Right renal cortex interstitium (tissue), 3 donors: ENCODE results near the gene ACKR3. TPM values are rescaled to one million over a fixed set of nuclear protein-coding genes. Genes with fewer than 3 reads are reported as not detected.

Experiments
- DNase-seq, 3 donors: peaks; one replicate each; pipeline ENCODE4 v3.0.0-alpha.2; 2013; ENCODE audit warnings: low read depth in 3 of 3, low spot score in 2 of 3
- polyA plus RNA-seq, 3 donors: library from polyadenylated mRNA; unstranded; fragments of 120-200 nt; gene quantifications; one replicate each; pipeline ENCODE4 v1.2.1, GENCODE V29; 2013; ENCODE audit not compliant: insufficient read length in 3 of 3

The ACKR3 gene
- polyA plus RNA-seq, 3 donors: 62.5 to 75.3 (median 72.7) TPM

DNA sequence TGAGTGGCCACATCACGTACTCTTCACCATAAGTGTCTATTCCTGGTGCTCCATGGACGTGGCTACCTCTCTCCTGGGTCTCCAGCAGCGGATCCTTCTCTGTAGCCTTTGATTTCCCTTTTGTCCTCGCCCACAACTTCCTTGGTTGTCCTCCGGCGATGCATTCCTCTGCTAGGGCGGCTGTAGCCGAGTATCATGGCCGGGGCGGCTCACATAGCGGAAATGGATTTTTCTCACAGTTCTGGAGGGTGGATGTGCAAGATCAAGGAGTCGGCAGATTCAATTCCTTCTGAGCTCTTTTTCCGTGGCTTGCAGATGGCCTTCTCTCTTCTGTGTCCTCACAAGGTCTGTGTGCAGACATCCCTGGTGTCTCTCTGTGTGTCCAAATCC lies 35.7 kb downstream of the ACKR3 start:
- no peak for DNase-seq

DNA sequence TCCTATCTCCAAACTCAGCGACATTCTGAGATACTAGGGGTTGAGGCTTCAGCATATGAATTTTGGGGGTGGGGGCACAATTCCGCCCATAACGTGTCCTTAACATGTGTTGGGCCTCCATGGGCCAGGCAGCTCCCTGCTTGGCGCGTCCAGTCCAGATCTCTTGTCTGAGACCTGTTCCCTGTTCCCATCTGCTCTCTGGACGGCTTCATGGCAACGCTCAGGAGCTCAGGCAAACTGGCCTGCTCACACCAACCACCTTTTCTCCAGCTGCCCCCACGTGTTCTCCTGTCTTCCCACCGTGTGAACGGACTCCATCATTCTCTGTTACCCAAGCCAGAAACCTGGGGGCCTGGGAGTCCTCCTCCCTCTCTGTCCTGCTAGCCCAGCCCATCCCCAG lies 36.4 kb downstream of the ACKR3 start:
- DNase-seq: no peak

DNA sequence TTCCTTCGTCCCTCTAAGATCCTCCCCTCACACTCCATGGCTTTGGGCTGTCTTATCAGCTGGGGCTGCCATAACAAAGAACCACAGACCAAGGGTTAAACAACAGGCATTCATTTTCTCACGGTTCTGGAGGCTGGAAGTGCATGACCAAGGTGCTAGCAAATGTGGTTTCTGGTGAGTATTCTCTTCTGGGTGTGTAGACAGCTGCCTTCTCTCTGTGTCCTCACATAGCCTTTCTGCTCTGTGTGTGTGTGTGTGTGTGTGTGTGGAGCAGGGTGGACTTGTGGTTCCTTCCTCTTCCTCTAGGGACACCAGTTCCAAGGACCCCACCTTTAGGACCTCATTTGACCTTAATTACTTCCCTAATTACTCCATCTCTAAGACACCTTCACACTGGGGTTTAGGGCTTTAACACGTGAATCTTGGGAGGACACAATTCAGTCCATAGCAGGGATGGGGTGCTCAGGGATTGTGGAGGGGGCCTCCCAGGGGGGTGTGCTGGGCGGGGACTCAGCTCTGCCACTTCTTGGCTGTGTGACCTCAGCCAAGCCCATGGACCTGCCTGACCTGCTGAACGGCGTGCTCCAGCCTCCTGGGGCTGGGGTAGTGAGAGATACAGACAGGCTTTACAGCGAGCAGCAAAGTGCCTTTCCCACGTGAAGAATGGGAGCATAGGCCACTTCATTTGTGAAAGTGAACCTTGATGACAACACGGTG lies 38.0 kb downstream of the ACKR3 start:
- no peak for DNase-seq

DNA sequence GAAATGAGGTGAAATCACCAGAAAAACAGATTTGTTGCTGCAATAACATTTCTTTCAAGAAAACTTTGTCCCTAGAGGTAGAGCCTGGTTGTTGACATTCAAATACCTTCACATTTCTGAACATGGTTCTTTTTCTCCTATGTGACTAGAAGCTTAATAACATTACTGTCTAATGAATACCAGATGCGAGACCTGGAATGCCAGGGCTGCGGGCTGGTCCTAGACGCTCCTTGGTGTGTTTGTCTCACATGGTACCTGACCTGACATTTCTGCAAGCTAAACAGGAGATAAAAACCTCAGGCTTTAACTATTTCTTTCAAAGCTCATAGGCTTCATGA lies 38.5 kb downstream of the ACKR3 start:
- no peak for DNase-seq

DNA sequence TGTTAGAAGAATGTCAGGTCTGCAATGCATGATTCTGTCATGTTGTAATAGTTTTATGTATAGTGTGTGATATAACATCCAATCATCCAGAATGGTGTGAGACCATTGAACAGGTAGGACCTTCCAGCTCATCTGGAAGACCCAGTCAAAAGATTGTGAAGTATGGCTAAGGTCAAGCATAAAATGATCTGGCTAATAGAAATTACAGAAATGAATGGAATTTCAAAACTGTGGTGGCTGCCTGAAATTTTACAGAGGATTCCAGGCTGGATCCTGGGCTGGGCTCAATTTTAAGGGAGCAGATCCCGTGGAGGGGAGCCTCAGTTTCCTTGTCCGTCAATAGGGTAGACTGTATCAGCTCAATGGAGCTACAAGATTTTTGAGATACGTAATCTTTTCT lies 39.1 kb downstream of the ACKR3 start:
- no peak for DNase-seq

DNA sequence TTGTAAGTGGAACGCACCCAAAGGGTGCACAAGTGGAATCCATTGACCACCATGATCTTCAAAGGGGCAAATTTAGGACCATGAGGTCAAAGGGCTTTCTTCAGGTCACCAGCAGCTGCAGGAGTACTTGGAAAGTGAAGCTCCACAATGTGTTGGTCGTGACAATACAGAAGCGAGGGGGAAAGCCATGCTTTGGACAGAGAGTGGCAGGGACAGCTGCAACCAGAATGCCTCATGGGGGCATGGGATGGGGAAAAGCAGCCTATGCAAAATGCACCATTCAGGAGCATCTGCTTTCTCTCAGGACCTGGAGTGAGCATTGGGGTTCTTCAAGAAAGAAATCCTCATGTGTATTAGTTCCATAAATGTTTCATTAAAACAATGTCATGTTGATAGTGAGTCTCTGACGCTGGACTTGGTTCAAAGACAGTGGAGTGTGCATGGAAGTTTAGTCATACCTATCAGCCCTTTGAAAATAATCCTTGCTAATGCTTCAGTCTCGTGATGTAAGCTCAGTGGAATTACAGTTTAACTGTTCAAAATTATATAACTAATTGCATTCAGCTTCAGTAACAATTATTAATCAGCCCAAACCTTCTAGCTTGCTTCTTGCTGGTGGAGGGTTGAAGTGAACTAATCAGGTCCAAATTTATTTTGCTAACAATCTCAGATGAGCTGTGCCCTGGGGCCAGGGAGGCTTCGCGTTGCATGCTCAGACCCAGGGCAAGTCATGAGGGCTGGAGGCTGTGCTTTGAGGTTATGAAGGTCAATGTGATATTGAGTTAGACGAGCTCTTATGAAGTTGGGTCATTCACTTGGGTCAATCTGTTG lies 41.6 kb downstream of the ACKR3 start:
- no peak for DNase-seq

DNA sequence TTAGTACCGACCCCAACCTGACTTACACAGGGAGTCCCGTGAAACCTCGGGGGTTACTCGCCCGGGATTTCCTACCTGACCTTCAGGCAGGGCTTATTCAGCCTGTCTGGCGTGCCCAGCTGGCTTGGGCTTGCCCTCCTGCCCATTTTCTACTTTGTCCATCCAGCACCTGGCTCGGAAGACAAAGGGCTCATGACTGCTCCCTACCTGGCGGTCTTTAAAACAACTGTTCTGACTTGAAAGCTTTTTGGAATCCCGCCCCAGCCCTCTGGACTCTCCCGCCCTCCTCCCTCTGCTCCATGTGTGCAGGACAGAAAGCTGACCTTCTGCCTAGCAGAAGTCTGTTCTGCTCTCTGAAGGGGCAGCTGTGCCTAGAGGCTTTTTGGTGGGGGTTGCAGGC lies 43.1 kb downstream of the ACKR3 start:
- DNase-seq: no peak

DNA sequence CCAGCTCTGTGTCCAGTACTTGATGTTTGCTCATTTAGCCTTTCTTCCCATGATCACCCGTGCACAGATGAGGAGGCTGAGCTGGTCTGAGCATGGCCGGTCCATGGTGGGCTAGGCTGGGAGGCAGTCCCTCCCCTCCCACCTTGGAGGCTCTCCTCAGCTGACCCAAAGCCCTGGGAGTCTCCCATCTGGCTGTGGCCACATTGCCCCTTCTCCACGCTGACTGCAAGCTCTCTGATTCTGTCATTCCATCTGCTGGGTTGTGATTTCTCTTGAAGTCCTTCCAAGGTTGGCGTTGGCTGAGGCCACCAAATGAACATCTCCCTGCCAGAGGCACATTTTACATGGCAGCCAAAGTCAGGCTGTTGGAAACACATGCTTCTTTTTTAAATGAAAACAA lies 44.0 kb downstream of the ACKR3 start:
- DNase-seq: no peak

DNA sequence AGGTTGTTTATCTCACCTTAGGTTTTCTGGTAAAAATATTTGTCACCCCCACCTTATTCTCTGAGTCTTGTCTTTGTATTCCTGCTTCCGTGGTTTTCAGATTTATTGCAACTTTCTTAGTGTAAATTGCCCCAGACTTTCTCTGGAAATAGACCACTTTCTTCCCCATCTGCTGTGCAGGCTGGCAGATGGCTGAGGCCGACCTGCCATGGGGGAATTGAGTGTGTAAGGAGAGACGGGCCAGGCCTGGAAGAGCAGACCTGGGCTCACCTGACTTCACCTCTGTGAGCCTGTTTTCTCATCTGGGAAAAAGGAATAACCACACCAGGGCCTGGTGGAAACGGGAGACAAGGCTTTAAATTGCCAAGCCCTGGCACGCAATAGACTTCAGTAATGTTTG lies 44.9 kb downstream of the ACKR3 start:
- DNase-seq: no peak

DNA sequence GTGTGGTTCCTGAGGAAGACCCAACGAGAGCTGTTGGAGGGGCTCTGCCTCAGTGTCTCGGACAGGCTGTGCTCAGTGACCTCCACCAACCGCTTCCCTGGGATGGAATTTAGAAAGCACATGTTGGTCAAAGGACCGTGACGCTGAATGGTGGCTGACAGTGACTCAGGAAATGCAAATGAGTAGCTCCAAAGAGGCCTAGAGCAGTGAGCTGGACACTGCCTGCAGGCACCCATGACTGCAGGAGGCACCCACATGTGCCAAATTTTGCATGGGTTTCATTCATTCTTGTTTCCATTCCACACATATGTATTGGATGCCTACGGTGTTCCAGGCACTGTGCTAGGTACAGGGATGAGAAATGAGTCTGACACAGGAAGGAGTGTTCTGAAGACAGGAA lies 46.4 kb downstream of the ACKR3 start:
- DNase-seq: no peak

DNA sequence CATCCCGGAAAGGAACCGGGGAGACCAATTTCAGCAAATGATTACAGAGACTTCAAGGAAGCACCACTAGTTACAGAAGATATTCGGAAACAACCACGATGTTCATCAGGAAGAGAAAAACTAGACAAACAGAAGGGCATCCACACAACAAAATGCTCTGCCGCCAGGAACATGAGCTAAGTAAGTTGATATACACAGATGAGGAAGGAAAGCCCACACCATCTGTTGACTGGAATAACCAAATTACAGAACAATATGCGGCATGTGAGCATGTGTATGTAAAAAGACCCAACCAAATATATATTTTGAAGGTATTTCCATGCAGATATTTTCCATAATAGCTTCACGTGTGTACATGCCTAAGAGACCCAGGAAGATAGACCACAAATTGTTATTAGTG lies 47.0 kb downstream of the ACKR3 start:
- DNase-seq: no peak

DNA sequence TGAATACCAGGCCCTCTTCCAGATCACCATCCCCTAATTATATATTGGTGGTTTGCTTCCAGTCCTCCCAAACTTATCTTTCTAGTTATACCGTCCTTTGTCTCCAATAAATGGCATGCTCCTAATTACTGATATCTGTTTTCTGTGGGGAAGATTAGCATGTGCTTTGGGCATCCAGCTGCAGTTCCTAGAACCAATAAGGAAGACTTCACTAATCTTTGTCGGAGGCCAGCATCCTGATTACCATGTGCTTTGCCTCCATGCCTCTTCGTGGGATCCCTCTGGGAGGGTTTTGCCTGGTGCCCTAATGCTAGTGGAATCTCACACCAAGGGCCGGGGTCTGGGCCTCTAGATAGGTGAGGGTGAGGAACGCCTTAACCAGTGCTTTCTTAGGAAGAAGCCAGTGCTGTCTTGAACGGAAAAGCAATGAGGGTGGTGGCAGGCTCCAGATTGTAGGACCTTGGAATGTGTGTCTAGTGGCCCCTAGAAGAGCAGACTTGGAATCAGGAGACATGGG lies 47.7 kb downstream of the ACKR3 start:
- no peak for DNase-seq

DNA sequence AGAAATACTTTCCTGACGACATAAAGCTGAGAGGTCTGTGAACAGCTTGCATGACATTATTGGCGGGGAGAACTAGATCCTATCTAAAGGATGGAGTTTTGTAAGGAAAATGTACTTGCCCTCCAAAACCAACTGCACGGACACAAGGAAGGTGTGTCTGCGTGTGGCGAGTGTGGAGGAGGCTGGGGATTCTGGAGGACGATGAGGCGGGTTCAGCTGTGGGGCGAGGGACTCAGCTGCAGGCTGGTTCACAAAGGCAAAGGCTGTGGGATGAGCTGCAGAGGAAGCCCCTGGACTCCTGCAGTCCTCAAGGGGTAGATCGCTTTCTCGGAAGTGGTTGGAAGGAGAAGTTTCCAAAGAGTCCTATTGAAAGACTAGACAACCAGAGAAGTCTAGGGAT lies 48.2 kb downstream of the ACKR3 start:
- no peak for DNase-seq

DNA sequence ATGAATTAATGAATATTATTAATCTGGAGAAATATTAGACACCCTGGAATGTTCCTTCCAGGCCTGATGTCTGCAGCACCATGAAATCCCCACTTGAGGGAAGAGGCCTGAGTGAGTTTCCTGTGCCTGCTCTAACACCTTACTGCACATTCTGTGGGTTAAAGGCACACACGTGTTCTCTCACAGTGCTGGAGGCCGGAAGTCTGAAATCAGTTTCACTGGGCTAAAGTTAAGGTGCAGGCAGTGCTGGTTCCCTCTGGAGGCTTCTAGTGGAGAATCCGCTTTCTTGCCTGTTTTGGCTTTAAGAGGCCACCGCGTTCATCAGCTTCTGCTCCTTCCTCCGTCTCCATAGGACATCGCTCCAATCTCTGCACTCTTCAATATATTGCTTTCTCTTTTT lies 48.7 kb downstream of the ACKR3 start:
- no peak for DNase-seq

DNA sequence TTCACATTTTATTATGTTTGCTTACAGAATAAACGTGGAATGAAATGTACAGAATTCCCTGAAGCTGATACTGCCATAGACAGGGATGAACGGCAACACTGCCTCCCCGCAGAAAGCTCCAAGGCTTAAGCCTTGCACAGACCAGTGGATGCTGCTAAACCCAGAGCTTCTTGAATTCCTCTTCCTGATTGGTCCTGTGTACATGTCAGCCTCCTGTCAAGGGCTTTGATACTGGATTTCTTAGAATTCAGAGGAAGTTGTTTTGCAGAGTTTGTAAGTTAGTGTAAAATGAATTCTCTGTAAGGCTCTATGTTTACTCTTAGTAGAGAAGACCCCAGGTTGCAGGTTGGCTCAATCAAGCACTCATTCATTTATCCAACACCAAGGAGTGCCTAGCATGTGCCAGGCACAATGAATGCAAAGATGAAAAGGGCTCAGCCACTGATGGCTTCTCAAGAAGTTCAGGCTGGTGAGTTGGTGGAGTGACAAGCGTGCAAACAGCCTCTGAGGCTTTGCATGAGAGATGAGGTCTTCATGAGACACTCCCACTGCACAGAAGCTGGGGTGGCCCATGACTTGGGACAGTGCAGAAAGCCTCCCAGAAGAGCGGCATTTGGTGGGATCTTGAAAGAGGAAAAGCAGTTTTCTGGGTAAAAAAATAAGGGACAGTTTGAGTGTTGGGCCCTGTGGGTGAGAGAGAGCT lies 50.4 kb downstream of the ACKR3 start:
- DNase-seq: no peak

DNA sequence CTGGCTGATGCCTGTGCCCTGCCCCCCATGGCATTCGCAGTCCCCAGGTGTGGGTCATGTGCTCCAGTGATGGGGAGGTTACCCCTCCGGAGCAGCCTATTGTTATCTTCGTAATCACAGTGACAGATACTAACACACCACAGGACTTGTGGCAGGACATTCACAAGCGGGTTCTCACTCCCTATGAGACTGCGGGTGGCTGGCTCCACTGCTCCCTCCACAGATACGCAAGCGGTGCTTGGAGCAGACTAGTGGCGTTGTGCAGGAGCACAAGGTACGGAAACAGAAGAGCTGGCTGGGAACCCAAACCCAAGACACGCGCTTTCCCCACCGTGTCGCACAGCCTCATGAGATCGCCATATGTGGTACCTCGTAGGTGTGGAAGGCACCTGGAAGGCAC lies 52.2 kb downstream of the ACKR3 start:
- no peak for DNase-seq

DNA sequence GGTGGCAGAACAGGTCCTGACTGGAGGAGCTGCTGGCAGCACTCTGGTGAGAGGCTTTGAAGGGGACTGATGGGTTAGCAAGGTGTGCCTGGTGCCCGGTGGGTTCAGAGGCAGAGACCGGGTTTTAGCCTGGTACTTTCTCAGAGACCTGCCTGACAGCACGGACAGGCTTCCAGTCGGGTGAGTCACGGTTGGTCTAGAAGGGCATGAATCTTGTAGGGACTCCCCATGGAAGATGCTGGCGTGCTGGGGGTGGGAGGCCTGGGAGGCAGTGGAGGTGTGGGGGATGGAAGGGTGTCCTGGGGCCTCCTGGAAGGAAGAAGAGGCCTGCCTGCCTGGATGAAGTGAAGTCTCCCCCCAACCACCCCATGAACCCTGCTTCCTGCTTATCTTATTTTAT lies 52.6 kb downstream of the ACKR3 start:
- no peak for DNase-seq

DNA sequence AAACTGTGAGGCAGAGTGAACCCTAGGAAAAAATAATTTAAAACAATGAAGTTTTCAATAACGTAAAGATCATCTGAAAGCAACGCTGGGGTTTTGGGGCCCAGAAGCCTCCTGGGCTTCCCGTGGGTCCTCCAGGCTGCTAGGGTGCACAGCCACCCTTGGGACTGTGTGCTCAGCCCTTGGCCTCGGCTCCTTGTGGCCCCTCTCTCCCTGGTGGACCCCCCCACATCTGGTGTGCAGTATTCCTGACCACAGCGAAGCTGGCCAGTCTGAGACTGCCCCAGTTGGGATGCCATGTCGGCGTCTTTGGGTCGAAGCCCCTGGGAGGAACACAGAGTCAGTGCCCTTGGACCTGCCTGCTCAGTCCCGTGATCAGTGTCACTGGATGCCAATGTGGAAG lies 53.0 kb downstream of the ACKR3 start:
- DNase-seq: no peak

DNA sequence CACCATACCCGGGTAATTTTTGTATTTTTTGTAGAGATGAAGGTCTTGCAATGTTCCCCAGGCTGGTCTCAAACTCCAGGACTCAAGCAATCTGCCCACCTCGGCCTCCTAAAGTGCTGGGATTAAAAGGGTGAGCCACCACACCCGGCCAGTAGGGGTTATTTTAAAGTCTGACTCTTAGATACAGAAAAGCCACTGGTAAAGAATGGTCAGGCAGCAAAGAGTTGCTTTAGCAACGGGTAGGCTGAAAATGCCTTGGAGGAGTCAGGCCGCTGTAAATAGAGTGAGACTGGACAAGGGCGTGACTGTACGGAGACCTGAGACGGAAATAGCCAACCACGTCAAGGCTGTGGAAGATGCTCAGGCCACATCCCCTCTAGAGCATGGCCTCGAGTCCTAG lies 54.2 kb downstream of the ACKR3 start:
- DNase-seq: no peak

DNA sequence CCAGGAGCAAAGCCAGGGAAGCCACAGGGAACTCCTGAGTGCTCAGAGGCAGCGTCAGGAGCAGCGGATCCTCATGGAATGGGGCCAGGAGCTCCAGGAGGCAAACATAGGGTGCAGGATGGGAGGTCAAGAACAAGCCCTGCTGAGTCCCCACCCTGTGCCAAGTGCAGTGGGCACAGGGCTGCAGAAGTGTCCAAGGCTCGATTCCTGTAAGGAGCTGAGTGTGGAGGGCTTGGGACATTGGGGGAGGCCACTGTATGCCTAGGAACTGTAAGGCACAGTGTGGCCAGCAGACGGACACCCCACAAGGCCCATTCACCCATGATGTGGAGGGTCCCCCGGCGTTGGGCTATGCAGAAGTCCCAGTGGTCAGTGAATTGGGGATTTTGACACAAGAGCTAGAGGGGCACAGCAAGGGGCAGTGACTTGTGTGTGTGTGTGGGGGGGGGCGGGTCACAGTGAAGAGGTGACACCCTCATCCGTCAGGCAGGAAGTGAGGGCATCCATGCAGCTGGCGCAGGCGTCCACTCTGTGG lies 55.6 kb downstream of the ACKR3 start:
- DNase-seq: no peak

DNA sequence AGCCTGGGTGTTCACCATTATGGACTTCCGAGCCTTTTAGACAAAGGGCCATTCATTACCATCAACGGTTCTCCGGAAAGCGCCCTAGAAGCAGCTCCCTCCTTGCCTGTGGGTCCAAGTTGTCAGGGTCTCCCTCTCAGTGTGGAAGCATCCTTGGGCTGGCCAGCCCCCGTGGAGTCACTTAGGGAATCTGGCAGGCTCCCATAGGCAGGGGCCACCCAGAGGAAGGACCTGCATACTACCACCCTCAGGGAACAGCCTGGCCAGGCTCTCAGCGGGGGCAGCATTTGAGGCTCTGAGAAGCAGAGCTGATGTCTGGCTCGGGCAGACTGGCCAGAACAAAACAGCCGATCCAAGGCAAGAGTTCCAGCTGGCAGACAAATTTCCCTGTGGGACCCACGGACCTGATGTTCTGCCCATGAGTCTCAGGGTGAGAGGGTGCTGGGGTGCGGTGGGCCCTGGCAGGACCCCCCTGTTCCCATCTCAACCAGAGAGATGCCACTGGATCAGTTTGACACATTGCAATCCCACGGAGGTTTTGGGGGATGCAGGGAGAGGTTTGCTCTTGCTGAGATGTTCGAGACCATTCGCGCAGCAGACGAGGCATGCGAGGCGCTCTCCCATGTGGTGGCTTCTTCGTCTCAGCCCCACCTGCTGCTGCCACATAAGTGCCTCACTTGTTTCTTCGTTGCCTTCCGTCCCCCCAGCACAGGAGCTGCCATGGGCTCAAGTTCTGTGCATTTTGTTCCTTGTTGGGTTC lies 56.9 kb downstream of the ACKR3 start:
- DNase-seq: no peak
